KG1 (cell line): Measurements from ENCODE around the gene PNLDC1.

Experiments
- DNase-seq: peaks from one replicate; lab custom pipeline; 2025; lab: John Stamatoyannopoulos, UW

PNLDC1 gene, protein sequence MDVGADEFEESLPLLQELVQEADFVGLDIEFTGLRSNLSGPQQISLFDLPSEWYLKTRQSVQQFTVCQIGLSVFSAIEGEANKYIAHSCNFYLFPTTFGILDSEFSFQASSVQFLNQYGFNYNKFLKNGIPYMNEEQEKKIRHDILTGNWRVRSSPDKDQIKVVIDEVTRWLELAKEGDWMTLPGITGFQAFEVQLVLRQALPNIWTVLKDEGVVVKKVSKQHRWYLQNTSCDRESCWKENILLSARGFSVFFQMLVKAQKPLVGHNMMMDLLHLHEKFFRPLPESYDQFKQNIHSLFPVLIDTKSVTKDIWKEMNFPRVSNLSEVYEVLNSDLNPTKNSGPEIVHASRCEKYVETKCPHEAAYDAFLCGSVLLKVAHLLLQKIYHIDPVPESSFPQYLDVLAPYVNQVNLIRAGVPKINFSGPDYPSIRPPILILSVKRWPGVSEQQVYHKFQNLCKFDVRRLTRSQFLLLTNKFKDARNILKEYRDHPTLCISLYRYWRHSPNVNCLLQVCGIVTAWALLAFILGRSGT

DNA sequence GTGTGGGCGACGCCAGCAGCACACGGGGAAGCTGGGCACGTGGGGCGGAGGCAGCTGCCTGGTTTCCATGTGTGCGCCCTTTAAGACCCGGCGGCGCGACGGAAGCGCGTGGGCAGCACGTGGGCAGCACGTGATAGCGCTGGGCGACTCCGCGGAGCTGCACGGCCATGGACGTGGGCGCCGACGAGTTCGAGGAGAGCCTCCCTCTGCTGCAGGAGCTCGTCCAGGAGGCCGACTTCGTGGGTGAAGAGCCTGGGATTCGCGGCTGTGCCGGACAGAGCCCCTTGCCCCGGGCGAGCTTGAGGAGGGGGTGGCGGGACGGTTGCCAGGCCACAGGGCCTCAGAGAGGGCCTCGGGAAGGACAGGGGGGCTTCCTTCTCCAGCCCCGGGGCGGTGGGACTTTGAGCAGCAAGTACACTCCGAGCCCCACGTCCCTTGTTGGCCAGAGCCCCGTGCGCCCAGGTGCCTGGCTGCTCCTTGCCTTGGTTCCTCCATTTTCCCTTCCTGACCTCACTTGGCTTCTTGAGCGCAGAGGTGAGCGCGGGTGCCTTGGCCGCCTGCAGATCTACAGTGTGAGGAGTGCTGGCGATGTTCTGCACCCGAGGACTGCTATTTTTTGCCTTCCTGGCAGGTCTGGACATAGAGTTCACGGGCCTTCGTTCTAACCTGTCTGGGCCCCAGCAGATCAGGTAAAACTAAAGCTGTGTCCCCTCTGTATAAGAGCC lies at the start of gene PNLDC1:
Gene PNLDC1 (plus strand): TSS at position 136 of the 725 bp plus-strand sequence. CDS start 32 bp downstream, at position 168.
- no peak for DNase-seq

DNA sequence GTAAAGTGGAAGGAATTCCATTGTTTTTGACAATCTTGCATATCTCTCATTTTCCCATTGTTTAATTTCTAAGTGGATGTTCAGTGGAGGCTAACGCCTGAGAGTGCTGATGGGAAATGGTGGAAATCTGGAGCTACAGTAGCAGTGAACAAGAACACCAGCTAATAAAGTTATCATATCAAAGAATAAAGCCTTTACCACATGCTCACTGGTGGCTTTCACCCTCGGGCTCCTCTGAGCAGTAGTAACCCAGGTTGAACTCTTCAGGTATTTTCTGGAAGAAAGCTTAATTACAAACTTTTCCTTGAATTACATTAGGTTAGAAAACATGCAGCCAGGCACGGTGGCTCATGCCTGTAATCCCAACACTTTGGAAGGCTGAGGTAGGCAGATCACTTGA lies 48.6 kb upstream of the PNLDC1 start:
- DNase-seq = no peak

DNA sequence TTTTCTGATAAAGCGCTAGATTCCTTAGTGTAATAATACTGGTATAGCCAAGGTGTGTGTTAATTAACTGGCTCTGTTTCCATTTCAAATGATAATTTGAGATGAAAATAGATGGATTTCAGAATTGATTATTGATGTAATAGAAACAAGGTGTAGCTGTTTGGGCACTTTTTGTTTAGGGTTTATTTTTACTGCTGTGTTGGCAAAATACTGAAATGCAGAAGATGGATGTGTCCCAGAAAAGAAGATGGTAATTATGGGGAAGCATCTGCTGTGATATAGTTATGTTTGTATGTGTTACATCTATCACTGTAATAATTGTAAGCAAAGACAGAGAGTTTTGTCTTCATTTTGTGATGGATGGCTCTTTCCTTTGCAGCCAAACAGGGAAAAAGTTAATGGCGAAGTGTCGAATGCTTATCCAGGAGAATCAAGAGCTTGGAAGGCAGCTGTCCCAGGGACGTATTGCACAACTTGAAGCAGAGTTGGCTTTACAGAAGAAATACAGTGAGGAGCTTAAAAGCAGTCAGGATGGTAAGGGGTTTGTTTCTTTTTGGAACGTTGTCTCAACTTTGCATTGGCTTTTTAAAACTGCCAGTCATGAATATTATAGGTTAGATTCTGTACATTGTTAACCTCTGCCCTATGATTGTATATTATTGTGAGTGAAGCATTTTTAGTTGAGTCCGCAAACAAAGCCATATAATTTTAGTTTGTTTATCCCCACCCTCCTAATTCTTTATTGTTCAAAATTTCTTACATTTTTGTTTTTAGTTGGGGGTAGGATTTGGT lies 46.8 kb upstream of the PNLDC1 start:
- DNase-seq = no peak

DNA sequence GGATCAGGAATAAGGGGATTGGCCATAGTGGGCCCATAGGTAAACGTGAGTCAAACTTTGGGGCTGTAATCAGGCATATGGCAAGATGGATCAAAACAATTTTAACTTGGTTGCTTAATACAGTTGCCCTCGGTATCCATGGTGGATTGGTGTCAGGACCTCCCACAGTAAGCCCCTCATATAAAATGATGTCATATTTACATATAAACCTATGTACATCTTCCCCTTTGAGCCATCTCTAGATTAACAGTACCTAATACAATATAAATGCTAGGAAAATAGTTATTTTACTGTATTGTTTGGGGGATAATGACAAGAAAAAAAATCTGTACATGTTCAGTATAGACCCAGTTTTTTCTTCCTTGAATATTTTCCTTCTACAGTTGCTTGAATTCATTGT lies 45.7 kb upstream of the PNLDC1 start:
- no peak for DNase-seq

DNA sequence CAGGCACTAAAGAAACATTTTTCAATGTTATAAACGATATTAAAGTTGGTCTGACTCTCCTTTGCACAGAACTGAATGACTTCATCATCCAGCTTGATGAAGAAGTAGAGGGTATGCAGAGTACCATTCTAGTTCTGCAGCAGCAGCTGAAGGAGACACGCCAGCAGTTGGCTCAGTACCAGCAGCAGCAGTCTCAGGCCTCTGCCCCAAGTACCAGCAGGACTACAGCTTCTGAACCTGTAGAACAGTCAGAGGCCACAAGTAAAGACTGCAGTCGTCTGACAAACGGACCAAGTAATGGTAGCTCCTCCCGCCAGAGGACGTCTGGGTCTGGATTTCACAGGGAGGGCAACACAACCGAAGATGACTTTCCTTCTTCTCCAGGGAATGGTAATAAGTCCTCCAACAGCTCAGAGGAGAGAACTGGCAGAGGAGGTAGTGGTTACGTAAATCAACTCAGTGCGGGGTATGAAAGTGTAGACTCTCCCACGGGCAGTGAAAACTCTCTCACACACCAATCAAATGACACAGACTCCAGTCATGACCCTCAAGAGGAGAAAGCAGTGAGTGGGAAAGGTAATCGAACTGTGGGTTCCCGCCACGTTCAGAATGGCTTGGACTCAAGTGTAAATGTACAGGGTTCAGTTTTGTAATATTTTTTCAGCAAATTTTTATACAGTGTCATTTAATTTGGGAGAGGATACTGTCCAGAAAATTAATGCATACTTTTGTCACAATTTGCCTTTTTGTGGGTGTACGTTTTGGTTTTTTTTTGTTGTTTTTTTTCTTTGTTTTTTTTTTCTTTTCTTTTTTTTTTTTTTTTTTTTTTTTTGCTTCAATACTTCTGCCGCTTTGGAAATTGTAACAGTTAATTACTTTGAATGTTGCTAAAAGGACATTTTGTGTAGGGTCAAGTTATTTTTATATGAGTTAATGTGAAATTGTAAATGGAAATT lies 44.8 kb upstream of the PNLDC1 start:
- DNase-seq = no peak

DNA sequence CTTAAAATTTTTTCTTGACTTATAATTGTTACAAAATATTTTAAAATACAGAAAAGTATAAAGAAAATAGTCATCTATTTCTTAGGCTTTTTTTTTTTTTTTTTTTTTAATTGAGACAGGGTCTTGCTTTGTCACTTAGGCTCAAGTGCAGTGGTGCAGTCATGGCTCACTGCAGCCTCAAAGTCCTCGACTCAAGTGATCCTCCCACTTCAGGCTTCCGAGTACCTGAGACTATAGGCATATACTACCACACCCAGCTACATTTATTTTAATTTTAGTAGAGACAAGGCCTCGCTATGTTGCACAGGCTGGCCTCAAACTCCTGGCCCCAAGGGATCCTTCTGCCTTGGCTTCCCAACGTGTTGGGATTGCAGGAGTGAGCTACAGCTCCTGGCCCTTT lies 43.6 kb upstream of the PNLDC1 start:
- DNase-seq = no peak

DNA sequence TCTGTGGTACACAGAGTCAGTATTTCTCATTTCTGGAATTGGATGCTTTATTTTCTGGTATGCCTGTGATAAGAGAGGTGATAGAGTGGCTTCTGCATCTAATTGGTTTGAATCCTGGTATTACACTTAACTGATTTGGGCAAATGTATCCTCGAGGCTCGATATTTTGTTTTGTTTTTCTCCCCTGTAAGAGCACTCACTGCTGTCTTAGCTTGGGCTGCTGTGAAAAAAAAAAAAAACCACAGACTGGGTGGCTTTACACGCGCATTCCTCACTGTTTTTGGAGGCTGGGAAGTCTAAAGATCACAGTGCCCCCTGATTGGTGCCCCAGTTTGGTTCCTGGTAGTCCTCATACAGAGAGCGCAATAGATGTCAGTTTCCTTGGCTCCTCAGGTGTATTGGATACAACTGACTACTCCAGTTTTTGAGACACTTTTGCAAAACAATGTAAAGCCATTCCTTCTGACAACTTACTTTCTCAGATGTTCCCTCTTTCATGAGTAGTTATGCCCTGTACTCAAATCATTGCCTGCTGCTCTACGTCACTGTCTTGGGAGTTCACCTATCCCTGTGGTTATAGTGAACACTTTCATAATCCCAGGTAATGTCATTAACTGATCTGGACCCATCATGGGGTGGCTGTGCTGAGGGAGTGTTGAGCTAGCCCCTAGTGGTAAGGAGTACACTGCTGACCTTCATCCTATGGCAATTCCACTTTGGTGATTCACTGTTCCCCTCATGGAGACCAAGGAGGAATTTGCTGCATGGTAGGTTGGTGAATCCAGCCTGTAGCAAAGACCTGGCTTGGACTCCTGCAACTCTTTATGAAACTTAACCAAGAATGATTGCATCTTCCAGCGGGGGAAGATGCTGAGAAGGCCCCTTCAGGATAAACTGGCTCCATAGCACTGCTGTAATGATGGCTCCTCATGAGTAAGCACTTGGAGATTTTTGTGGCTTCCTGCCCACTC lies 41.8 kb upstream of the PNLDC1 start:
- DNase-seq = no peak

DNA sequence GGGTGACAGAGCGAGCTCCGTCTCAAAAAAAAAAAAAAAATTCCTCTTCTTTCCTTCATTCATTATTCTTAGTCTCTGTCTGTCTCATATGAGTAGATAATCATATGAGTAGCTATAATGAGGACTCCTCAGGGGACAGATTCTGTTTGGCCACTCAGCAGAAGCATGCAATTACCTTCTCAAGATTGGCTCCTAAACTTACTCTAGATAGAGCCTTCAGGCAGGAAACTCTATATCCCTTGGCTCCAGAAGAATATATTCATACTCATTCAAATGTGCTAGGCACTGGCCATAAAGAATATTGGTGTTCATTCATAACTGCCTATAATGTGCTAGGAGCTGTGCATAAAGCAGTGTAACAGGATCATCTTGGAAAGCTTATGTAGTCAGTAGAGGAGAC lies 40.4 kb upstream of the PNLDC1 start:
- DNase-seq = no peak

DNA sequence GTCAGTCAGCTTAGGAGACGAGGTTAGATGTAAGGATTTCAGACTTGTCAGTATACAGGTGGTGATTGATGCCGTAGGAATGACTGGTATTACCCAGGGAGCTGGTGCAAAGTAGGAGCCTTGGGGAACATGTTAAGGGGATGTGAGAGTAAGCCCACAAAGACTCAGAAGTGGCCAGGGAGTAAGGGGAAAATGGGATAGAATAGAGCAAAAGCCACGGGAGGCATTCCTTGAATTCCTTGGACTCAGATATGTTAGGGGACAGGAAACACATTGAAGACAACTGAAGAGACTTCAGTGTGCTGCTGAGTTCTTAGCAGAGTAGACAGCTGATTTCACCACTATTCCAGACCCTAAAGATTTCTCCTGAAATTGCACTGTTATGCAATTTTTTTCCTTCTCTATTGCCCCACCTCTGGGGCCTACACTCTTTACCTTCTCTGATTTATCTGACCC lies 39.4 kb upstream of the PNLDC1 start:
- no peak for DNase-seq

DNA sequence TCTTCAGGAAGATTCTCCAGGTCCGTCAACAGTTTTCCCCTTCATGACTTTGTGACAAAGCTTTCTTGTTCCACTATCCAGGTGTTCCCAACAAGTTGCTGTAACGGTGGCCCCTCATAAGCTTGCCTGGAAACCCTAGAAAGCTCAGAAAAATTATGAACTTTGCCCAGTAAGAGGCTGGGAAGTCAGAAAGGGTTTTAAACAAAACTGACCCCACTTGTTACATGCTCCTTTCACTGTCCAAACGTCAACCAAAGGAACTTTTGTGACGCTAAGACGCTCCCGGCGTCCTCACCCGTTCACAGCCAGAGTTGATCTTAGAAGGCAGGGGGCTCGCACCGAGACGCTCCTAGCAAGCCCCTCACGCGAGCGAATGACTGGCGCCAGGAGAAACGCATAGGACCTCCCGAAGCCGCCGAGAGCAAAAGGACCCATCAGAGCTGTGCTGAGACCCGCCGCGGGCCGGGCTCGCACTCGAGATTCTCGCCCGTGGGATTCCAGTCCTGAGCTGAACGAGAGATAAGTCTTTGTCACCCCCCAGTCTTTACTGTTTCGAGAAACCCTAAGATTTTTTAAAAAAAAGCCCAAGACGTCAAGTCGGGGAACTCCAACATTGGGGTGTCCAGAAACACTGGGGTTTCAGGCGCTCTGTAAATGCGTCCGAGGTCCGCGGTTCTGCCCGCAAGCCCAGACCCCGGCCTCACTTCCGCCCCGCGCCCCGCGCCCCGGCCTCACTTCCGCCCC lies 38.8 kb upstream of the PNLDC1 start:
- DNase-seq = no peak

DNA sequence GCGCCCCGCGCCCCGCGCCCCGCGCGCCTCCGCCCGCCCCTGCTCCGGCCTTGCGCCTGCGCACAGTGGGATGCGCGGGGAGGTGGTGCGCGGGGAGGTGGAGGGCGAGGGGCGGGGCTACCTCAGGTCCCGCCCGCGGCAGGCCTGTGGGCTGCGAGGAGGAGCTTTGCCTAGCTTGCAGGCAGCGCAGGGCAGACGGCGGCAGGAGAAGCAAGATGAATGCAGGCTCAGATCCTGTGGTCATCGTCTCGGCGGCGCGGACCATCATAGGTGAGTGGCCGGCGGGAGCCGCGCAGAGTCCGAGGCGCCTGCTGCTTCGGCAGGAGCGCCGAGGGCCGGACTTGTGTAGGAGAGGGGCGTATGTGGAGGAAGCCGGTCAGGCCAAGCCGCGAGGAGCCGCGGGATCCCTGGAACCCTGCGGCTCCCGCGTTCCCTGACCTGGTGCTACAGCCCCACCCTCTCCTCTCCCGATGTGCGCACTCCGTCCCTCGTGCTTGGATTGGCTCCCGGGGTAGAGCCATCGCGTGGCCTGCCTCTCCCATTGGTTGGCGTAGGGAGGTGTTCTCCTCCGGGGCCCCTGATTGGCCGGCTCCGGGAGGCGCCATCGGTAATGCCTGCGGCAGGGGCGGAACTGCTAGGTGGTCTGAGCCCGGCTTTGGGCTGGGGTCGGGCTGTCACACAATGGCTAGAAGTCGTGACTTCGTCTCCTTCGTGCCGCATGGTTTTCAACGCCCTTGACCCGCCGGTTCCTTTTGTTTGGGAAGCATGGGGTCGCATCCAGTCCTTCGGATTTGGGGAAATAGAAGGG lies 38.0 kb upstream of the PNLDC1 start, which contains the start of gene ACAT2:
Gene ACAT2 (plus strand): TSS at position 173 of the 808 bp plus-strand sequence. CDS start 43 bp downstream, at position 216.
- peak; percentile 80 for DNase-seq

DNA sequence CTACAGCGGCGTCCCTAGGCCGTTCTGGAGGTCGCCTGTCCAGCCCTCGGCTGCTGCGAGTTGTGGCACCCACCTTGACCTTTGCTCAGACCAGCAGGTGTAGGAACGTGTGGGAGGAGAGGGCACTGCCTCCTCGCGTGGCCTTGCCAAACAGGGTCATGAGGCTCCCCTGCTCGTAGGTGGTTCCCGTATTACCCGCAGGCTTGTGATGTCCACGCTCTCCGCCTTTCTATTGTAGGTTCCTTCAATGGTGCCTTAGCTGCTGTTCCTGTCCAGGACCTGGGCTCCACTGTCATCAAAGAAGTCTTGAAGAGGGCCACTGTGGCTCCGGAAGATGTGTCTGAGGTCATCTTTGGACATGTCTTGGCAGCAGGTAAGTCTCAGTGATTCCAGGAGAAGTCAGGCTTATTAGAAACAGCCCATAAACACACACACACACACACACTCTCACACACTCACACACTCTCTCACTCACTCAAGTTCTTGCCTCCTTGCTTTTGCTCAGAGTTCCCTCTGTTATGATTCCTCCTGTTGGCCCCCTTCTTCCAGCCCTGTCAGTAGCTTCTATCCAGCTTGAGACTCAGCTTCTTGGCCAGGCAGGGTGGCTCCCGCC lies 37.3 kb upstream of the PNLDC1 start:
- no peak for DNase-seq

DNA sequence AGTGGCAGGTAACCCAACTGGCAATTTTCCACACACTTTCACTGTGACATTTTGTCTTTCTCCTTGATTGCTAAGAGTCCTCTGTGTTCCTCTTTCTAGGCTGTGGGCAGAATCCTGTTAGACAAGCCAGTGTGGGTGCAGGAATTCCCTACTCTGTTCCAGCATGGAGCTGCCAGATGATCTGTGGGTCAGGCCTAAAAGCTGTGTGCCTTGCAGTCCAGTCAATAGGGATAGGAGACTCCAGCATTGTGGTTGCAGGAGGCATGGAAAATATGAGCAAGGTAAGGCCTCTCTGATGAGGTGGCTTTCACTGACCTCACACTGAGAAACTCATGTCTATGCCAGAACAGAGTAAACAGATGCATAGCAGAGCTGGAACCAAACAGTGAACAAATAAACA lies 33.2 kb upstream of the PNLDC1 start:
- DNase-seq = no peak

DNA sequence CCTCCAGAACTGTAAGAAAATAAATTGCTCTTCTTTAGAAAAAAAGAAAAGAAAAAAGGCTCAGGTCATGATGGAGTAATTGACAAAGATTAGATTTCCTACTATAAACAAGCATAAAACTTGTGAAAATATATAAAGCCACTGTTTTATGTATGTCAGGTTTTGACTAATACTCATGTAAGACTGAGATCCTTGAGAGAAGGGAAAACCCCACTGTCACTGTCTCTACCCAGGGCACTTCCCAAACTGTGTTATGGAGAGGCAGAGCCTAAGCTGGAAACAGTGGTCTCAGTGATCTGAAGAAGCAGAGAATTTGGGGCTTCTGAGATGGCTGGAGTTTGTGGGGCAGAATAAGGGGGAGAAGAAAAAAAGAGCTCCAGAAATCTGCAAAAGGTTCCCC lies 30.6 kb upstream of the PNLDC1 start:
- no peak for DNase-seq

DNA sequence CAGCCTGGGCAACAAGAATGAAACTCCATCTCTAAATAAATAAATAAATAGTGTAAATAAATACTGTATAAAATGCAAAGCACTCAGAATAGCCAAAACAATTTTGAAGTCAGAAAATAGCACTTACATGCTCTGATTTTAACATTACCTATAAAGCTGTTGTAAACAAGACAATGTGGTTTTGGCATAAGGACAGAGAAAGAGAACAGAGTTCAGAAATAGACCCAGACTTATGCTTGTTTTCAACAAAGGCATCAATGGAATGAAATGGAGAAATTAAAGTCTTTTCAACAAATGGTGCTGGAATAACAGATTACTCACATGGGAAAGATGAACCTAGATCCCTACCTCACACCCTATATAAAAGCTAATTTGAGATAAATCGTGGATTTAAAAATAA lies 27.9 kb upstream of the PNLDC1 start:
- no peak for DNase-seq

DNA sequence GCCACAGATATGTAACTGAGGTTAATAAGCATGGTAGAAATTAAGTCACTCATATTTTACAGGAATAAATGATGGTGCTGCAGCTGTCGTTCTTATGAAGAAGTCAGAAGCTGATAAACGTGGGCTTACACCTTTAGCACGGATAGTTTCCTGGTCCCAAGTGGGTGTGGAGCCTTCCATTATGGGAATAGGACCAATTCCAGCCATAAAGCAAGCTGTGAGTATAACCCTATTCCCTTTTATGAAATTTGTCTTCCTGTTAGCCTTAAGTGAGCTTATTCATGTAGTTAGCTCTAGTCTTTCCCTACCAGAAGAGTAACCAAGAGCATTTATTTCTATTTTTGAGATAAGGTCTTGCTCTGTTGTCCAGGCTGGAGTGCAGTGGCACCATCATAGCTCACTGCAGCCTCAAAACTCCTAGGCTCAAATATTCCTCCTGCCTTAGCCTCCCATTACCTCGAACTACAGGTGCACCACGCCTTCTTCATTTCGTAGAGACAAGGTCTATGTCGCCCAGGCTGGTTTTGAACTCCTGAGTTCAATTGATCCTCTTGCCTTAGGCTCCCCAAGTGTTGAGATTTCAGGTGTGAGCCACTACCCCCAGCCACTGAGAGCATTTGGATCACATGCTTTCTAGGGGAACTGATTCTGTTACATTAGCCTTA lies 22.7 kb upstream of the PNLDC1 start:
- no peak for DNase-seq

DNA sequence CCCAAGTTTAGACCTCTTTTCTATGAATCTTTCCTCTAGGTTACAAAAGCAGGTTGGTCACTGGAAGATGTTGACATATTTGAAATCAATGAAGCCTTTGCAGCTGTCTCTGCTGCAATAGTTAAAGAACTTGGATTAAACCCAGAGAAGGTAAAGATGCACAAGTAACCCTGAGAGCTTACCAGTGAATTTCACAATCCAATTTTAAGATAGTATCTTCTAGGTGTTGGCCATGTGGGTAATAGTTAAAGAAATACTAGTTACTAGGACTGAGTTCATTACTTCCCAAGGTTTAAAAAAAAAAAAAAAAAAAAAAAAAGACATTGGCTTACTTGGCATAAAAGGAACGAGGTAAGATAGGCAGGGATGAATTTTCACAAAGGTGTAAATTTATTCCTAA lies 21.9 kb upstream of the PNLDC1 start:
- DNase-seq = no peak
